ENCODE data around the gene BCL7B.
"Not testable (repeated sequence)": the region's sequence is repeated elsewhere in the genome, so short reads cannot be mapped to it uniquely, and the experiment has no call there.

BCL7B gene

DNA sequence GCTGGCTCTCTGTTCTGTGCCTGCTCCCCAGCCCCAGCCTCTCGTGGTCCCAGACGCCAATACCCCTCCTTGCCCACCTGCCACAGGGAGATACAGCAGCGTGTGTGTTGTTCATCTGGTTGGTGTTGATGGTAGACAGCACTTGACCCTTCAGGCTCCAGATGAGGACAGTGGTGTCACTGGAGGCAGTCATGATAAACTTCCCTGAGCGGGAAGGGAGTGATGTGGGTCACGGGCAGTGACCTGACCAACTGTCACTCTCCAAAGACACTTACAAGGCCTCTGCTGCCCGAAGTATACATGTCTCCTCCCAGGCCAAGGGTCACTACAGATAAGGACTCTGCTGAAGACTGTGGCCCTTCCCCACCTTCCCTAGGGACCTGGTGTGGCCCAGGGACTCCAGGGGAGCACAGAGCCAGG is 15.3 kb upstream of the BCL7B start:
- DNase-seq, result no peak

DNA sequence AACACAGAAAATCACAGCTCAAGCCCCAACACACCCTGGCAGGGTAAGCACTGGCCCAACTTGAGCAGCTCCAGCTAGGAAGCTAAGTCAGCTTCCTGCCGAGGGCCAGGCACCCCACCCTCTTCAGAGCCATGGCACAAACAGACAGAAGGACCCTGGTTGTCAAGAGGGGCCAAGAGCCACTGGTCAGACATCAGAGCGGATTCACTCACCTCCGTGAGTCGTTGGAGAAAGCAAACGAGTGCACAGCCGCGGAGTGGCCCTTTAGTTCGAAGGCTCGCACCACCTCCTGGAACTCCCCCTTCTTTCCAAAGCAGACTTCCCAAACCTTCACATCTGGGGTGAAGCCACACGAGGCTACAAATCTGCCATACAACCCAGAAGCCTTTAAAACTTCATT is 13.5 kb upstream of the BCL7B start:
- no peak for DNase-seq

DNA sequence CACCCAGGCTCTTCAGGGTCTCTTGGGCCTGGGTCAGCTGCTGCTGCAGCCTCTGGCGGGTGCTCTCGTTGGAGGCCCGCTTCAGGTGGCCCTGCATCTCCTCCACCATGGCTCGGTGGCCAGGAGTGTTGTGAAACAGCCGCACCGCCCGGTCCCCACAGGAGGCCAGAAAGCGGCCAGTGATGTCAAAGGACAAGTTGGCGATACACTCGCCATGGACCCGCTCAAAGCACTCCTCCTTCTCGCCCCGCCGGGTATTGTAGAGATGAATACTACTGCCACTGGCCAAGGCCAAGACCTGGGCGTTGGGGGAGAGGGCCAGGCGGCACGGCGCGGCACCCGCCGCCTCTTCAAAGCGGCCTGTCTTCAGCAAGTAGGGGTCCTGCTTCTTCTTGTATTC is 13.0 kb upstream of the BCL7B start:
- DNase-seq, result no peak

DNA sequence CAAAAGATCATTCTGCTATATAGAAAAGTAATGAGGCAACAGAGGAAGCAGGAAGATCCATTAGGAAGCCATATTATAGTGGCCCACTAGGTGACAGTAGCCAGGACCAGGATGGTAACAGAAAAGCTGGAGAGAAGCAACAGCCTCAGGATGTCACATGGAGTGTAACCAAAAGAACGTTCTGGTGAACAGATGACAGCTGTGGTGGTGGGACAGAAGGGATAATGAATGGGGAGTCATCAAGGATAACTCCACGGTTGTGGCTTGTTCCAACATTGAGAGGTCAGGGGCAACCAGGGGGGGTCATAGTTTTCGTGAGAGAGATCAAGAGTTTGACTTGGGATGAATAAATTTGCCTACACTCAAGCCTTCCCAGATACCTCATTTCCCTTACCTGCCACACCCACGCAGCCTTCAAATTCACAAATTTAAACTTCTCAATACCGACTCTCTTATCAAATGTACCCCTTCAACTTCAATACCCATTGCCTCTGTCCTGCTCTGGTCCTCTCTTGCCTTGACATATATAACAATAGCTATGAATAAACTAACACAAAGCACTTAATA is 11.6 kb upstream of the BCL7B start:
- DNase-seq, result no peak

DNA sequence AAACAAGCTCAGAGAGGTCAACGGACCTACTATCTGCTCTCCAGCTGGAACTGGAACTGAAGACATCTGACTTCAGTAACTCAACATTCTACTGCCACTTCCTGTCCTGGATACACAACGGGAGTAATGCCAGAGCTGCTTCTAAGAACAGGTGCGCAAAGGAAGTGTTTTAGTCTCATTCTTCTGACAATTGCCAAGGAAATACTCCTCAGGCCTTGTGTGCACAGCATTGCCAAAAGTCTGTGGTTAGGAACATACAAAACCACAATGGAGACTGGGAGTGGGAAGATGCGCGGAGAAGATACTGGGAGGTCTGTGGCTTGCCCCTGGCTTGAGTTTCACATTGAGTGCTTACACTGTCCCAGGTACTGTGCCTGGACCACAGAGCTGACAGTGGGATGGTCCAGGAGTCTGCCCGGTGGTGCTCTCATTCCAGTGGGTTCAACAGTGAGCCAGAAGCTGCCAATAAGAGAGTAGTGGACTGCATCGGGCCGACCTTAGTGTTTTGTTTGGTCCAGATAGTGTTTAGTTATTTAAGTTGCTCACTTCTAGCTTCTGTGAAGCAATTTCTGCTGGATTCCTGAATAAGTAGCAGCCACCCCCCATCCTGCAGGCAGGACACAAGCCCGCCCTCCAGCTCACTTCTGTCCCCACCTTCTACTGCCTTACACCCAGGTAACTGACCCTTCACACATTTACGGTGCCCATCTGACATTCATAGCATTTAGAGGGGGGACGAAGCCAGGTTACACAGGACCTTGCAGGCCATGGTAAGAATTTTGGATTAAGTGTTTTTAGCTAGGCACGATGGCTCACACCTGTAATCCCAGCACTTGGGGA is 10.6 kb upstream of the BCL7B start:
- DNase-seq, result no peak

DNA sequence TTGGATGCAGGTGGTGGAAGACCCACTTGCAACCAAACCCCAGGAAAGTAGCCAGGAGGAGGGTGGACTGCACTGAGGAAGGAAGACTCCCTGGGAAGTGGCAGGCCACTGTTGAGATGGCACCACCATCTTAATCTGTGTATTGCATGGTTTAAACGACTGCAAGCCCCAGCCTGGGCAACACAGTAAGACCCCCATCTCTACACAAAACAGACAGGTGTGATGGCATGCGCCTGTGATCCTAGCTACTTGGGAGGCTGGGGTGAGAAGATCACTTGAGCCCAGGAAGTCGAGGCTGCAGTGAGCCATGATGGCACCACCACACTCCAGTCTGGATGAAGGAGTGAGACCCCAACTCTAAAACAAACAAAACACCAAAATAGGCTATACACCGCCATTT is 9.7 kb upstream of the BCL7B start:
- DNase-seq, result no peak

DNA sequence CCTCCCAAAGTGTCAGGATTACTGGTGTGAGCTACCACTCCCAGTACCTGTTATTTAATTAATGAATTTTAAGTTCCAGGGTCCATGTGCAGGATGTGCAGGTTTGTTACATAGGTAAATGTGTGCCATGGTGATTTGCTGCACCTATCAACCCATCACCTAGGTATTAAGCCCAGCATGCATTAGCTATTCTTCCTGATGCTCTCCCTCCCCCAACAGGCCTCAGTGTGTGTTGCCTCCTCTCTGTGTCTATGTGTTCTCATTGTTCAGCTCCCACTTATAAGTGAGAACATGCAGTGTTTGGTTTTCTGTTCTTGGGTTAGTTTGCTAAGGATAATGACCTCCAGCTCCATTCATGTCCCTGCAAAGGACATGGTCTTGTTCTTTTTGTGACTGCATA is 8.9 kb upstream of the BCL7B start:
- DNase-seq, result not testable (repeated sequence)

DNA sequence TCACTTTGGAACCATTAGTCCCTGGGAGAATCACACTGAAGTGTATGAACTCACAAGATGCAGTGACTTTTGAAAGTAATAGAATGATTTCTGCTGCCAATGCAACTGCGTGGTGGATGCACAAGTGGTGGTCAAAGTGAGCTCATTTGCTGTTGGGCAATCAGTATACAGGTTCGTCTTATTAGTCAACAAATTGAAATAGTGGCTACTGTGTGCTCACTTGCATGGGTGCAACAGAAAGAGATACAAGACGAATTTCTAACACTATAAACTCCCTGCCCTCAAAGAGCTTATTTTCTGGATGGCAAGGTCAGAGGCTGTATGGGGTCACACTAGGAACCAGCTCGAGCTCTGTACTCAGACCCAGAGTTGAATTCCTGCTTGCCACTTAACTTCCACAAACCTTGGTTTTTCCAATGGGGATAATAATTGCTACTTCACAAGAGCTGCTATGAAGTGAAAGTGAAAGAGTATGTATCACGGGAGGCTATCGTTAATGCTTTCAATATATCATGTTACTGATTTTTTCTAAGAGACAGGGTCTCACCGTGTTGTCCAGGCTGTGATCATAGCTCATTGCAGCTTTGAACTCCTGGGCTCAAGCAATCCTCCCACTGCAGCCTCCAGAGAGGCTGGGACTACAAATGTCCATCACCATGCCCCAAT is 8.3 kb upstream of the BCL7B start:
- no peak for DNase-seq

DNA sequence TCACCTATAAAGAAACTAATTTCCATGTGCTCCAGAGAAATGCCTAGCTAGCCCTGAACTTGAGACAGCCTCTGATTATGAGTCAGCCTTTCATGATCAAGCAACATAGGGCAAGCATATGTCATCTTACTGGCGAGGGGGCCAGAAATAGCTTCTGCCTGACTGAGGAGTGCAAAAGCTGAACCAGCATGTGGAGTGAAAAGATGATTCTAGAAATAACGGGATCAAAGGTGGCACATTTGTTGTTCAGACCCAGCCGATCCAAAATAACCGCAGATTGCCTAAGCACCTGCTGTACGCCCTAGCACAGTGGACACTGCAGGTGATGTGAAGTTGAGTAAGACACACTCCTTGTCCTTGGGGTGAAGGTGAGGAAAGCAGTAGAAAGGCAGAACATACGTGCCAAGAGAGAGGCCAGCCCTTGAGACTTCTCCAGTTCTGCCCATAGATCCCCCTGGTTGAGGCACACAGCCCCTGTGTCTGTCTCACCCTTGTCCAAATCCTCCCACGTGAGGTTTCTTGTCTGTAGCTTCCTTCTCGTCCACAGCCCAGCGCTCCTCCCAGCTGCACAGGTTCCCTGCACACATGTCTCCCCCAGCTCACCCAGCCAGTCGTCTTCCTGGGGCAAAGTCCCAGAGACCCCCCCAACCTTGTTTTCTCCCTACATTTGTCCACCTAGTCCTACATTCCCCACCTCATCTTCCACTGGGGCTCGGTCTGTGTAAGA is 2.8 kb upstream of the BCL7B start:
- DNase-seq, result peak; percentile 85

DNA sequence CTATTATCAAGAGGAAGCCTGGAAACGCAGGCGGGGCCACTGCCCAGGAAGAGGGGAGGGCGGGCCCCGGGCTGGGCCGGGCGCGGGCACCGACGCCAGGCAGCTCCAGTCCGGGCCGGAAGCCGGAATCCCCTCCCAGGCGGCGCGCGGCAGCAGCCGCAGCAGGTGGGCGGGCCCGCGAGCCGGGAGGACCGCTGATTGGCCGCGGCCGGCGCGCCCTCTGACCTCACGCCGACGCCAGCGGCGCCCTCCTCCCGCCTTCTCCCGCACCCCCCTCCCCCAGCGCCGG is 438 bp downstream of the BCL7B start:
- peak; percentile 93 for DNase-seq

DNA sequence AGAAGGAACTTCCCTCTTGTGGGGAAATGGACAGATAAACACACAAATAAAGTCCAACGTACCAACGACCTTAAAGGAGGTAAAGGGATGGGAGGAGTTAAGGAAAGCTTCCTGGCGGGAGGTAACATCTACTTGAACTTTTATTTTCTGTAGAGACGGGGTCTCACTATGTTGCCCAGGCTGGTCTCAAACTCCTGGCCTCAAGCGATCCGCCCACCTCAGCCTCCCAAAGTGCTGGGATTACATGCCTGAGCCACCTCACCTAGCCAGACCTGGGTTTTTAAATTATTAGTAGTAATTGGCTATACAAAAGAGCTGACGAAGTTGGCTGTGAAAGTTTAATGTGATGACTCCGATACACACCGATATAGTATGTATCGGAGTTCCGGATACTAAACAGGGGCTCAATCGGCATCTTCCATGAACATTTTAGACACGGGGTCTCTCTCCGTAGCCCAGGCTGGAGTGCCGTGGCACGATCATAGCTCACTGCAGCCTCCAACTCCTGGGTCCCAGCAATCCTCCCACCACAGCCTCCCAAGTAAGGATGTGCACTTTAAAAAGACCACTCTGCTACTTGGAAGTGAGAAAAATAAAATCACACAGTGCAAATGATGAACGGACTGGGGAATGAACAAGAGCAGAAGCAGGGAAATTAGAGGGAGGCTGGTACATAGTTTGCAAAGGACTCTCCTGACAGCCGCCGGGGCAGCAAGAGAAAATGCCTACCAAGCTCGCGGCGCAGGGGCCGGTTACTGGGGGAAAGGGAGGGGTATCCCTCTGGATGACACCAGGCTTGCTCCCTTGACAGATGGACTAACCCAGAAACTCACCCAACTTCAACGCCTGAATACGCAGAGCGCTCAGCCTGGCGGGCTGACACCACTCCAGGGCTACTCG is 1.0 kb downstream of the BCL7B start:
- no peak for DNase-seq

DNA sequence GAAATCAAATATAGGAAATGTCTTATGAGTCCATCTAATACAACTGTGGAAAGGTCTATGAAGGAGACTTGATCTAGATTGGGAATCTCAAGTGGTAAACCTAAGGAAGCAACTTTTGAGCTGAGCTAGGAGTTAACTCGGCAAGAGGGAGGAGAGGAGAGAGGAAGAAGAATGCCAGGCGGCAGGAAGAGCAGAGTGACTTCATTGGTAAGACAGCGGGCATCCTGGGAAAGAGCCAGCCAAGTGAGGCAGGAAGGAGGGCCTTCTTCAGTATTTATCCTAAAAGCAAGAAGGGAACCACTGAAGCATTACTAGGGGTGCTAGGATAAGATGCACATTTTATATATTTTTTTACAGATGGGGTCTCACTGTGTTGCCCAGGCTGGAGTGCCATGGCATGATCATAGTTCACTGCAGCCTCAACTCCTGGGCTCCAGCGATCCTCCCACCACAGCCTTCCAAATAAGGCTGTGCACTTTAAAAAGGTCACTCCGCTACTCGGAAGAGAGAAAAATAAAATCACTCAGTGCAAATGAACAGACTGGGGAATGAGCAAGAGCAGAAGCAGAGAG is 2.0 kb downstream of the BCL7B start:
- no peak for DNase-seq

DNA sequence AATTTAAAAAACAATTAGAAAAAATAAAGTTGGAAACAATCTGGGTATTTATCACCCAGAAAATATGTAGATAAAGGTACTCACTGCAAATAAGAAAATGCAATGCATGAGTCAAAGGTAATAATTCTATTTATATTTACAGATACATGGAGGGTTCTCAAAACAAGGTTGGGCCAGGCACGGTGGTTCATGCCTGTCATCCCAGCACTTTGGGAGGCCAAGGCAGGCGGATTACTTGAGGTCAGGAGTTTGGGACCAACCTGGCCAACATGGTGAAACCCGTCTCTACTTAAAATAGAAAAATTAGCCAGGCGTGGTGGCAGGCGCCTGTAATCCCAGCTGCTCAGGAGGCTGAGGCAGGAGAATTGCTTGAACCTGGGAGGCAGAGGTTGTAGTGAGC is 7.4 kb downstream of the BCL7B start:
- DNase-seq, result not testable (repeated sequence)

DNA sequence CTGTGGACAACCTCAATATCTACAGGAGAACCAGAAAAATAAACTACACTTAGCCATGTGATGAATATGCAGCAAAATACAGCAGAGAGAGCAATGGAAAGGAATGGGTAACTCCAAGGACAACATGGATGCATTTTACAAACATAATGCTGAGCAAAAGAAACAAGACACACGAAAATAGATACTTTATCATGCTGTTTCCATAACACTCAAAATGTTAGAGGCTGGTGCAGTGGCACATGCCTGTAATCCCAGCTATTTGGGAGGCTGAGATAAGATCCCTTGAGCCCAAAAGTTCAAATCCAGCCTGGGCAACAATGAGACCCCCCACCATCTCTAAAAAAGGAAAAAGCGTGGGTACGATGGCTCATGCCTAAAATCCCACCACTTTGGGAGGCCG is 8.3 kb downstream of the BCL7B start:
- no peak for DNase-seq

DNA sequence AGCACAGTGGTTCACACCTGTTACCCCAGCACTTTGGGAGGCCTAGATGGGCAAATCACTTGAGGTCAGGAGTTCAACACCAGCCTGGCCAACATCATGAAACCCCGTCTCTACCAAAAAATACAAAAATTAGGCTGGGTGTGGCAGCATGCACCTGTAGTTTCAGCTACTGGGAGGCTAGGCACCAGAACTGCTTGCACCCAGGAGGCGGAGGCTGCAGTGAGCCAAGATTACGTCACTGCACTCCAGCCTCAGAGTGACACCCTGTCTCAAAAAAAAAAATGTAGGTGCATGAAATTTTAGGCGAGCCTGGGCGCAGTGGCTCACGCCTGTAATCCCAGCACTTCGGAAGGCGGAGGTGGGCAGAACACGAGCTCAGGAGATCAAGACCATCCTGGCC is 9.6 kb downstream of the BCL7B start:
- no peak for DNase-seq

DNA sequence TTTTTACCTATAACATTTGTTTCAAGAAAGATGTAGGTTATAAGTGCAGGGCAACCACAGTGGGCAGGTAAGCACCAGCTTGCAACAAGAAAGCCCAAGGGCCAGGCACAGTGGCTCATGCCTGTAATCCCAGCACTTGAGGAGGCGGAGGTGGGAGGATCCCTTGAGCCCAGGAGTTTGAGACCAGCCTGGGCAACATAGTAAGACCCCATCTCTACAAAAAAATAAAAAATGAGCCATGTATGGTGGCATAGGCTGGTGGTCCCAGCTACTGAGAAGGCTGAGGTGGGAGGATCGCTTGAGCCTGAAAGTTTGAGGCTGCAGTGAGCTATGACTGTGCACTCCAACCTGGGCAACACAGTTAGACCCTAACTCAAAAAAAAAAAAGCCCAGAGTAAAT is 12.8 kb downstream of the BCL7B start:
- no peak for DNase-seq

DNA sequence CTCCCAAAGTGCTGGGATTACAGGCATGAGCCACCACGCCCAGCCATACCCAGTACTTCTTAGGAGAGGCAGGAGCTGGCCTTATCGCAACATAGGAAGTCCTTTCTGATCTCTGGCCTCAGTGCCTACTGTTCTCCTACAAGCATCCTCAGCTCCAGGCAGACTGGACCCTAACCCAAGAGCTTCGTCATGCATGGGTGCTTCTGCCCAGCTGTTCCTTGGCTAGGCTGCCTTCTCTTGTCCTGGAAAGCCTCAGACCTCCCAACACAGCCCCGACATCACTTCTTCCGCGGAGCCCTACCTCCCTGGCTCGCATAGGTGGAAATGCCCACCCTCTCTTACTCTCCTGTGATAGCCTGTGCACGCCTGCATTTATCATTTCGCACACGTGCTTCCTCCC is 15.8 kb downstream of the BCL7B start:
- DNase-seq, result no peak

DNA sequence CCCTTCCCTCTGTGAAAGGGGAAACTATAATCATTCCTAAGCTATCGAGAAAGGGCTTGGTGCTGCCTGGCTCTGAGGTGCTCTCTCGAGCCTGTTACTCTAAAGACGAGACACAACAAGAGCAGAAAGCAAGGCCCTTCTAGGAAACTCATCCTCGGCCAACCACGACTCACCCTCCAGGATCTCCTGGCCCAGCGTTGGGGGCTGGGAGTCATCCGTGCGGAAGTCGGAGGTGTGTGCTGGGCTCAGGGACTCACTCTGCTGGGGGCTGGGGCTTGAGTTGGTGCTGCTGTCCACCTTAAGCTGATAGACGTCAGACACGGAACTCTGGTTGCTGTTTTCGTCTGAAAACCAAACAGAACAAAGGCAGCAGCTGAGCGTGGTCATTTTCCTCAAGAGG is 17.8 kb downstream of the BCL7B start:
- no peak for DNase-seq

DNA sequence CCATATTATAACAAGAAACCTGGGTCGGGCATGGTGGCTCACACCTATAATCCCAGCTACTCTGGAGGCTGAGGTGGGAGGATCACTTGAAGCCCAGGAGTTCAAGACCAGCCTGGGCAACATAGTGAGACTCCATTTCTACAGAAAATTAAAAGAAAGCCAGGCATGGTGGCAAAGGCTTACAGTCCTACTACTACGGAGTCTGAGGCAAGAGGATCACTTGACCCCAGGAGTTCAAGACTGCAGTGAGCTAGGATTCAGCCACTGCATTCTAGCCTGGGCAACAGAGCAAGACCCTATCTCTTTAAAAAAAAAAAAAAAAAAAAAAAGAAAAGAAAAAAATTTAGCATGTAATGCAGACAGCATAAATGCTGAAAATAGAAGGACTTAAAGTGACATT is 19.0 kb downstream of the BCL7B start:
- DNase-seq, result not testable (repeated sequence)

DNA sequence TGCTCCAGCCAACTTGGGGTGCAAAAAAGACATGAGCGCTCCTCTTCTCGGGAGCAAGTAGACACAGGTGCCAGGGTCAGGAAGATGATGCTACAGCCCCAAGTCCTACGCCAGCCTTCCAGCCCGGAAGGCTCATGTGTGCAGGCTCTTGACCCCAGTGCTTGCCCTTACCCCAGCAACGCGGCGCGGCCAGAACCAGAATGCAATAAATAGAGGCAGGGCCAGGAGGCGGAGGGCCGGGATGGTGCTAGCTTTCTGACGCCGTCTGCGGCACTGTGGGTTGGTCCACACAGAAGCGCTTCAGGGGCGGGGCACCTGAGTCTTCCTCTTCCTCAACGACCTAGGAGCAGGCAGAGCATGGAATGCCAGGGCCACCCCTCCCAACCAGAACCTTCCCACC is 20.4 kb downstream of the BCL7B start:
- DNase-seq, result no peak

DNA sequence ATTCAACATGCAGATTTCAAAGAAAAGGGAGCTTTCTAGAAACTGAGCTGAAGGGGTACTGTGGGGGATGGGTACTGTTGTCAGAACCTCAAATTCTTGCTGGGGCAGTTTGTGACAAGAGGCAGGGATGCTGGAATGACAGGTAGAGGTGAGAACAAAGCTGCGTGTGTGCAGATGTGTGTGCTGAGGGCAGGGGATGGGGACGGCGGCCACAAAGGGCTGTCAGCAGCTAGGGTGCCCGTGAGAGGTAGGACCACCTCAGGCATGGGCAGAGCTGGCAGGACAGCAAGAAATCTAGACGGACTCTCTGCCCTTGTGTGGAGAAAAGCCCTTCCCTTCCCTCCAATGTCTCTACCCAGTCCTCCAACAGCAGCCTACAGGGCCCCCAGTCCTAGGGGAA is 21.0 kb downstream of the BCL7B start:
- DNase-seq, result no peak

DNA sequence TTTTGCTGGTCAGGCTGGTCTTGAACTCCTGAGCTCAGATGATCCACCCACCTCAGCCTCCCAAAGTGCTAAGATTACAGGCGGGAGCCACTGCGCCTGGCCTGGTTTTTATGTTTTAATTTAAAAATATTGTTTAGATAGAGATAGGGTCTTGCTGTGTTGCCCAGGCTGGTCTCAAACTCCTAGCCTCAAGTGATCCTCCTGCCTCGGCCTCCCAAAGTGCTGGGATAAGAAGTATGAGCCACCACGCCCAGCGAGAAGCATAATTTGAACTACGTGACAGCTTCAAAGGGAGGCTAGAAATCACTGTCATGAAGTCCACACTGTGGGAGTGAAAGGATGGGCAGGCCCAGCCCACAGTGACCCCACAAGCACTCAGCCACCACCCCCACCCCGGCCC is 21.6 kb downstream of the BCL7B start:
- not testable (repeated sequence) for DNase-seq

Data from fibroblast of skin of back (primary cell).